ENCODE measurements around the gene ALDH6A1. TPM values are rescaled to one million over a fixed set of nuclear protein-coding genes. Genes with fewer than 3 reads are reported as not detected.
A peak's percentile ranks its signal among the peaks of the same experiment; 100 is the strongest.
"Not testable (repeated sequence)": the region's sequence is repeated elsewhere in the genome, so short reads cannot be mapped to it uniquely, and the experiment has no call there.

The ALDH6A1 gene
- total RNA-seq = 327 TPM

GRCh38 chr14:74084277-74085046 is at the start of gene ALDH6A1, which contains the start of gene LIN52:
Gene ALDH6A1, minus strand, starts transcription at chr14:74084453. Its CDS starts 59 bp downstream, at chr14:74084394.
Gene LIN52, plus strand, starts transcription at chr14:74084956. Its CDS starts 19 bp downstream, at chr14:74084975.
- DNase-seq (ENCODE audit: low spot score) = peak; percentile 100
- ATAC-seq = peak; percentile 84

- ATAC-seq (no peak), DNase-seq (ENCODE audit: low spot score) (no peak)
Measured at GRCh38 chr14:74127634-74128033, 43.4 kb upstream of the ALDH6A1 start.

GRCh38 chr14:74126315-74127013 is 42.2 kb upstream of the ALDH6A1 start:
- DNase-seq (ENCODE audit: low spot score) = no peak
- ATAC-seq = no peak

- not testable (repeated sequence) for DNase-seq (ENCODE audit: low spot score); ATAC-seq
Measured at GRCh38 chr14:74125487-74125886, 41.2 kb upstream of the ALDH6A1 start.

GRCh38 chr14:74111395-74112216 is 27.4 kb upstream of the ALDH6A1 start:
- not testable (repeated sequence) for DNase-seq (ENCODE audit: low spot score)
- peak; percentile 93 for ATAC-seq

- no peak for ATAC-seq
- DNase-seq (ENCODE audit: low spot score) = no peak
Measured at GRCh38 chr14:74109369-74109768, 25.1 kb upstream of the ALDH6A1 start.

GRCh38 chr14:74105381-74105780 is 21.1 kb upstream of the ALDH6A1 start:
- no peak for DNase-seq (ENCODE audit: low spot score)

GRCh38 chr14:74089251-74090020 is 5.2 kb upstream of the ALDH6A1 start:
- ATAC-seq (no peak), DNase-seq (ENCODE audit: low spot score) (no peak)

More at GRCh38 chr14:74105381-74105780, 21.1 kb upstream of the ALDH6A1 start:
- ATAC-seq = no peak

GRCh38 chr14:74085828-74086227 is 1.6 kb upstream of the ALDH6A1 start:
- no peak for ATAC-seq

GRCh38 chr14:74085047-74085637 is 889 bp upstream of the ALDH6A1 start:
- ATAC-seq (peak; percentile 6), DNase-seq (ENCODE audit: low spot score) (no peak)

More at GRCh38 chr14:74085828-74086227, 1.6 kb upstream of the ALDH6A1 start:
- DNase-seq (ENCODE audit: low spot score) = no peak

GRCh38 chr14:74083784-74084276 is 423 bp downstream of the ALDH6A1 start:
- ATAC-seq = peak; percentile 41
- peak; percentile 52 for DNase-seq (ENCODE audit: low spot score)

- ATAC-seq (no peak), DNase-seq (ENCODE audit: low spot score) (no peak)
Measured at GRCh38 chr14:74083161-74083560, 1.1 kb downstream of the ALDH6A1 start.

GRCh38 chr14:74081491-74081890 is 2.8 kb downstream of the ALDH6A1 start:
- no peak for ATAC-seq
- DNase-seq (ENCODE audit: low spot score) = no peak

- ATAC-seq (no peak), DNase-seq (ENCODE audit: low spot score) (no peak)
Measured at GRCh38 chr14:74080820-74081460, 3.3 kb downstream of the ALDH6A1 start.

- ATAC-seq (no peak), DNase-seq (ENCODE audit: low spot score) (no peak)
Measured at GRCh38 chr14:74077401-74077800, 6.9 kb downstream of the ALDH6A1 start.

GRCh38 chr14:74065746-74066575 is 18.3 kb downstream of the ALDH6A1 start:
- DNase-seq (ENCODE audit: low spot score) (no peak), ATAC-seq (no peak)

- no peak for DNase-seq (ENCODE audit: low spot score)
Measured at GRCh38 chr14:74064883-74065282, 19.4 kb downstream of the ALDH6A1 start.

GRCh38 chr14:74064426-74064825 is 19.8 kb downstream of the ALDH6A1 start:
- no peak for ATAC-seq
- DNase-seq (ENCODE audit: low spot score) = no peak

More at GRCh38 chr14:74064883-74065282, 19.4 kb downstream of the ALDH6A1 start:
- ATAC-seq = no peak
